Endothelial cell (in vitro differentiated cells): ENCODE measurements around the gene SRSF1. TPM values are rescaled to one million over a fixed set of nuclear protein-coding genes. Genes with fewer than 3 reads are reported as not detected.

Experiments used
- DNase-seq: peaks from one replicate; pipeline ENCODE4 v3.0.0; 2021; ENCODE audit warnings: low spot score
- H3K27ac Mint-ChIP-seq: one replicate; pipeline ENCODE4 v1.8.0; 2021; ENCODE audit warnings: mixed read lengths, inconsistent platforms; ENCODE audit not compliant: unreplicated experiment
- H3K27me3 Mint-ChIP-seq: one replicate; pipeline ENCODE4 v1.8.0; 2021; ENCODE audit warnings: mild to moderate bottlenecking, moderate library complexity, mixed read lengths, inconsistent platforms; ENCODE audit not compliant: unreplicated experiment
- H3K36me3 Mint-ChIP-seq: one replicate; pipeline ENCODE4 v1.8.0; 2021; ENCODE audit warnings: mild to moderate bottlenecking, low read depth, mixed read lengths, inconsistent platforms; ENCODE audit not compliant: unreplicated experiment
- H3K4me1 Mint-ChIP-seq: one replicate; pipeline ENCODE4 v1.8.0; 2021; ENCODE audit warnings: mild to moderate bottlenecking, mixed read lengths, inconsistent platforms; ENCODE audit not compliant: unreplicated experiment
- H3K4me3 Mint-ChIP-seq: one replicate; pipeline ENCODE4 v1.8.0; 2021; ENCODE audit warnings: mild to moderate bottlenecking, mixed read lengths, inconsistent platforms; ENCODE audit not compliant: unreplicated experiment
- H3K9me3 Mint-ChIP-seq: one replicate; pipeline ENCODE4 v1.8.0; 2021; ENCODE audit warnings: mixed read lengths, inconsistent platforms; ENCODE audit not compliant: unreplicated experiment
- long read RNA-seq: library from polyadenylated mRNA; unstranded; transcript quantifications from one replicate; pipeline ENCODE4 v2.0.0, GENCODE V29; 2020; ENCODE audit not compliant: unreplicated experiment
- total RNA-seq: library from RNA; stranded (reverse); fragmentation: NEBNext Ultra II Directional; extraction: Animal tissue kit (Norgen Biotek cat#: 25700); gene quantifications from one replicate; pipeline ENCODE4 v1.2.1, GENCODE V29; 2021; ENCODE audit not compliant: unreplicated experiment
- TF ChIP-seq, protein P1 (sequence below): fragments of 200-600 bp; sonication (generic); IDR thresholded peaks from one replicate; pipeline ENCODE4 v1.5.0; 2021; ENCODE audit warnings: antibody characterized with exemption; ENCODE audit not compliant: unreplicated experiment

Gene SRSF1, protein sequence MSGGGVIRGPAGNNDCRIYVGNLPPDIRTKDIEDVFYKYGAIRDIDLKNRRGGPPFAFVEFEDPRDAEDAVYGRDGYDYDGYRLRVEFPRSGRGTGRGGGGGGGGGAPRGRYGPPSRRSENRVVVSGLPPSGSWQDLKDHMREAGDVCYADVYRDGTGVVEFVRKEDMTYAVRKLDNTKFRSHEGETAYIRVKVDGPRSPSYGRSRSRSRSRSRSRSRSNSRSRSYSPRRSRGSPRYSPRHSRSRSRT
- 201 TPM for total RNA-seq
- long read RNA-seq, transcript SRSF1-201 (4 exons, 1,513 nt), result major isoform, 41 of 57 reads
- long read RNA-seq, partial matches to known transcripts, result 1 of 57 reads
- long read RNA-seq, other reads (novel, unspliced or antisense), result 12 of 57 reads

DNA sequence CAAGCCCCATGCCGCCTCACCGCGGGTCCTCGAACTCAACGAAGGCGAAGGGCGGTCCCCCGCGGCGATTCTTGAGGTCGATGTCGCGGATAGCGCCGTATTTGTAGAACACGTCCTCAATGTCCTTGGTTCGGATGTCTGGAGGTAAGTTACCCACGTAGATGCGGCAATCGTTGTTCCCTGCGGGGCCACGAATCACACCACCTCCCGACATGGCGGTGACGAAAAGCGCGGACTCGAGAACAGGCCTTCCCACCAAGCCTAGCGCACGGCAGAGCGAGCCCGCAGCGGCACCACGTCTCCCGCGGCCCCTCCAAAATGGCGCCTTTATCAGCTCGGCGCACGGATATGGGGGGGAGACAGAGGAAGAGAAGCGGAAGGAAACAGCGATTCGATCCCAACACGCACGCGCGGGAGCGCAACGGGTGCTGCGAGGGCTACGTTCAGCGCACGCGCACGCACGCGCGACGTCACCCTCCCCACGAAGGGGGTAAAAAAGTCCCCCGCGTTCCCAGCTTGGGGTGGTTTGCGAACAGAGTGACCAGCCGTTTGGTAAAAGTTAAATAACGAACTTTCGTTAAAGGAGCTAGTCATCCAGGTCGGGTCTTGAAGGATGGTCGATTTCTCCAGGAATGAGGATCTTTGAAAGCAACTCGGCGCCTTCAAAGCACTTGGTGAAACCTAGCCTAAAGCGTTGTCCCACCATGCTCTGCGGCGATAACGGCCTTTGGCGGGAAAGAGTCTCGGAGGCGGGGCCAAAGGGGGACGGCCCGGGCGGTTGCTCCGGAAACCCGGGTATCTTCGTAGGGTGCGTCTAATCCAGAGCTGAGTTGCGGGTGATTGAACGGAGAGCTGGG, at the start of gene SRSF1:
Gene SRSF1 (minus strand): TSS at position 323 of the 857 bp plus-strand sequence. CDS start 109 bp downstream, at position 214.
- DNase-seq, result peak; percentile 96
- no peaks in the 10 kb centered on the region for H3K9me3 Mint-ChIP-seq
- TF ChIP-seq, protein P1, sequence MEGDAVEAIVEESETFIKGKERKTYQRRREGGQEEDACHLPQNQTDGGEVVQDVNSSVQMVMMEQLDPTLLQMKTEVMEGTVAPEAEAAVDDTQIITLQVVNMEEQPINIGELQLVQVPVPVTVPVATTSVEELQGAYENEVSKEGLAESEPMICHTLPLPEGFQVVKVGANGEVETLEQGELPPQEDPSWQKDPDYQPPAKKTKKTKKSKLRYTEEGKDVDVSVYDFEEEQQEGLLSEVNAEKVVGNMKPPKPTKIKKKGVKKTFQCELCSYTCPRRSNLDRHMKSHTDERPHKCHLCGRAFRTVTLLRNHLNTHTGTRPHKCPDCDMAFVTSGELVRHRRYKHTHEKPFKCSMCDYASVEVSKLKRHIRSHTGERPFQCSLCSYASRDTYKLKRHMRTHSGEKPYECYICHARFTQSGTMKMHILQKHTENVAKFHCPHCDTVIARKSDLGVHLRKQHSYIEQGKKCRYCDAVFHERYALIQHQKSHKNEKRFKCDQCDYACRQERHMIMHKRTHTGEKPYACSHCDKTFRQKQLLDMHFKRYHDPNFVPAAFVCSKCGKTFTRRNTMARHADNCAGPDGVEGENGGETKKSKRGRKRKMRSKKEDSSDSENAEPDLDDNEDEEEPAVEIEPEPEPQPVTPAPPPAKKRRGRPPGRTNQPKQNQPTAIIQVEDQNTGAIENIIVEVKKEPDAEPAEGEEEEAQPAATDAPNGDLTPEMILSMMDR, result no peak
- H3K4me3 Mint-ChIP-seq, result peak within 1 kb of the TSS; percentile 100
- peak within 1 kb of the TSS; percentile 98 for H3K27ac Mint-ChIP-seq
- peaks cover 31% of the 10 kb centered on the region for H3K36me3 Mint-ChIP-seq
- H3K27me3 Mint-ChIP-seq, result peaks cover 15% of the 10 kb centered on the region
- H3K4me1 Mint-ChIP-seq, result peaks cover 18% of the 10 kb centered on the region

DNA sequence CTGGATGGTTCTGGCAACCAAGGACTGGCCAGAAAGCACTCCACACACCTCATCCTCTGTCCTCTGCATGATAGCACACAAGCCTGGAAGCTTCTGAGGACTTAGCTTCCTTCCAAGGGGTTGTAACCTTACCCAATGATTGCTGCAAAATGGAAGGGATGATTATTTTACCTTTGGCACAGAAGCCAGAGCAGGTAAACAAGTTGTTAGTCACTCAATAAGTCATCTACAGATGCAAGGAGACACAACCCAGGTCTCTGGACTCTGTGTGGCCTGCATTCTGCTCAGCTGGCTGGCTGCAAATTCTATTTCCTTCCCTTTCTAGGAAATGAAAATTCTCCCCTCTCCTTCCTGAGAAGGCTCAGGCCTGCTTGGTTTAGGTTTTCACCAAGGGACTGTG, 49.4 kb upstream of the SRSF1 start:
- Mint-ChIP-seq H3K4me1 (no peaks in the 10 kb centered on the region), H3K36me3 (no peaks in the 10 kb centered on the region), H3K4me3 (no peak overlapping the region), H3K27ac (no peak overlapping the region), H3K9me3 (no peaks in the 10 kb centered on the region), H3K27me3 (peaks cover 3% of the 10 kb centered on the region)
- no peak for DNase-seq
- TF ChIP-seq, protein P1, result no peak

DNA sequence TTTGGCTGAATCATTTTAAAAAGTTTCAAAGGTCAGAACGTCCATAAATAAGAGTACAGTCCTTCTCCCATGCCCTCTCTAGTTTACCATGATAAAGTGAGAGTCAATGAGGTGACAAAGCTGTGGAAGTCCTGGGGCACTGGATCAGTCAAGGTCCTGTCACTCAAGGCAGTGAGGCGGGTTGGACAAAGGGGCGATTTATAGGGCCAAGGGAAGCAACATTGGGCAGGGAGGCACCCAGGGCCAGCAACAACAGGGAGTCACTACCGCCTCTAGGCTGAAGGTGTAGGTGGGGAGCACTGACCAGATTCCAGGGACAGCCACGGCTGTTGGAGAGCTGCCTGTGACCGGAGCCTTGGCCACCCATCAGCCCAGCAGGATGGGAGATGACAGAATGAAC, 47.6 kb upstream of the SRSF1 start:
- peaks cover 3% of the 10 kb centered on the region for H3K27me3 Mint-ChIP-seq
- H3K36me3 Mint-ChIP-seq, result no peaks in the 10 kb centered on the region
- no peaks in the 10 kb centered on the region for H3K4me1 Mint-ChIP-seq
- TF ChIP-seq, protein P1, result no peak
- no peak for DNase-seq
- no peak overlapping the region for H3K27ac Mint-ChIP-seq
- H3K9me3 Mint-ChIP-seq, result no peaks in the 10 kb centered on the region
- no peak overlapping the region for H3K4me3 Mint-ChIP-seq

DNA sequence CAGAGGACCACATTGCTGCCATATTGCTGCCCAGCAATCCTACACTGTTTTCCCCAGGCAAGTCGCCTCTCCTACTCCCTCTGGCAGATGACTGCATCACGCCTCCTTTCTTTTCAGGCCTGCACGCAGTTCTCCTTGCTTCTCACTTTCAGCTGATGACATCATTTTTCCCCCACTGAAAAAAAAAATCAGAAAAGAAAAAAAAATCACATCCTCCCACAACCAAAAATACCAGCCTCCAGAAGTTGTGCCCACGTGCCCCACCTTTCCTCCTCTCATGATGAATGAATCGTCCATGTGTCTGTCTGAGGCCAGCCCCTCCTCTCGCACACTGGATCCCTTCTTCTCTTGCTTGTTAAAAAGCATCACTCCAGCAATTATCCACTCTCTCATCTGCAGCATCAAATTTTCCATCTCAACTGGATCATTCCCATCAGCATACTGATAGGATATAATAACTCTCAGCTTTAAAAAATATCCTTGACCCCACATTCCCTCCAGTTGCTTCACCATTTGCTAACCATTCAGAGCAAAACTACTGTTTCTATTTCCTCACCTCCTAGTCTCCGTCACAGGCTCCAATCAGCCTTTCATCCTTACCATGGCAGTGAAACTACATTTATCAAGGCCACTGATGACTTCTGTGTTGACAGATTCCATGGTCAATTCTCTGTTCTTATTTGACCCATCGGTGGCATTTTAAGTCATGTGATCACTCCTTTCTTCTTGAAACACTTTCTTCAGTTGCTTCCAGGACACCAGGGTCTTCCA, 46.1 kb upstream of the SRSF1 start:
- Mint-ChIP-seq H3K27ac (no peak overlapping the region), H3K36me3 (no peaks in the 10 kb centered on the region), H3K27me3 (peaks cover 5% of the 10 kb centered on the region), H3K4me3 (no peak overlapping the region), H3K4me1 (no peaks in the 10 kb centered on the region), H3K9me3 (no peaks in the 10 kb centered on the region)
- TF ChIP-seq, protein P1, result no peak
- DNase-seq, result no peak
